HG02678 (cell line): ENCODE measurements around the gene PSMG1.
"Not testable (repeated sequence)": the region's sequence is repeated elsewhere in the genome, so short reads cannot be mapped to it uniquely, and the experiment has no call there.

Experiments used
- ATAC-seq: cut with Tn5 transposase; IDR thresholded peaks from one replicate; pipeline ENCODE4 v1.9.1; 2021; ENCODE audit warnings: mild to moderate bottlenecking, moderate library complexity; ENCODE audit not compliant: unreplicated experiment

PSMG1 gene

GRCh38 chr21:39157241-39157640, 26.0 kb downstream of the PSMG1 start:
- not testable (repeated sequence) for ATAC-seq

- ATAC-seq = no peak
Observed at GRCh38 chr21:39156024-39156423, 27.2 kb downstream of the PSMG1 start.

- ATAC-seq = no peak
Observed at GRCh38 chr21:39155578-39155977, 27.7 kb downstream of the PSMG1 start.

- no peak for ATAC-seq
Observed at GRCh38 chr21:39153842-39154241, 29.4 kb downstream of the PSMG1 start.

GRCh38 chr21:39153373-39153772, 29.9 kb downstream of the PSMG1 start:
- ATAC-seq = no peak

- ATAC-seq = no peak
Observed at GRCh38 chr21:39152271-39152670, 31.0 kb downstream of the PSMG1 start.

GRCh38 chr21:39150877-39151276, 32.4 kb downstream of the PSMG1 start:
- ATAC-seq = no peak

GRCh38 chr21:39150316-39150715, 32.9 kb downstream of the PSMG1 start:
- ATAC-seq = no peak

GRCh38 chr21:39149882-39150281, 33.4 kb downstream of the PSMG1 start:
- ATAC-seq = no peak

- ATAC-seq = no peak
Observed at GRCh38 chr21:39148975-39149374, 34.3 kb downstream of the PSMG1 start.

GRCh38 chr21:39144191-39144590, 39.1 kb downstream of the PSMG1 start:
- no peak for ATAC-seq

- no peak for ATAC-seq
Observed at GRCh38 chr21:39142972-39143371, 40.3 kb downstream of the PSMG1 start.

- ATAC-seq = no peak
Observed at GRCh38 chr21:39141502-39141901, 41.7 kb downstream of the PSMG1 start.

- no peak for ATAC-seq
Observed at GRCh38 chr21:39137248-39138178, 45.7 kb downstream of the PSMG1 start.

- no peak for ATAC-seq
Observed at GRCh38 chr21:39136711-39137110, 46.5 kb downstream of the PSMG1 start.

- ATAC-seq = not testable (repeated sequence)
Observed at GRCh38 chr21:39136138-39136537, 47.1 kb downstream of the PSMG1 start.

GRCh38 chr21:39134288-39134810, 48.9 kb downstream of the PSMG1 start:
- ATAC-seq = no peak

- no peak for ATAC-seq
Observed at GRCh38 chr21:39132248-39132647, 51.0 kb downstream of the PSMG1 start.

GRCh38 chr21:39131791-39132190, 51.5 kb downstream of the PSMG1 start:
- ATAC-seq = no peak

GRCh38 chr21:39127506-39127905, 55.7 kb downstream of the PSMG1 start:
- no peak for ATAC-seq

- ATAC-seq = no peak
Observed at GRCh38 chr21:39126486-39126806, 56.8 kb downstream of the PSMG1 start.

GRCh38 chr21:39125752-39126485, 57.3 kb downstream of the PSMG1 start:
- ATAC-seq = no peak
